Measurements from ENCODE around the gene CTNND2.

Gene CTNND2

DNA sequence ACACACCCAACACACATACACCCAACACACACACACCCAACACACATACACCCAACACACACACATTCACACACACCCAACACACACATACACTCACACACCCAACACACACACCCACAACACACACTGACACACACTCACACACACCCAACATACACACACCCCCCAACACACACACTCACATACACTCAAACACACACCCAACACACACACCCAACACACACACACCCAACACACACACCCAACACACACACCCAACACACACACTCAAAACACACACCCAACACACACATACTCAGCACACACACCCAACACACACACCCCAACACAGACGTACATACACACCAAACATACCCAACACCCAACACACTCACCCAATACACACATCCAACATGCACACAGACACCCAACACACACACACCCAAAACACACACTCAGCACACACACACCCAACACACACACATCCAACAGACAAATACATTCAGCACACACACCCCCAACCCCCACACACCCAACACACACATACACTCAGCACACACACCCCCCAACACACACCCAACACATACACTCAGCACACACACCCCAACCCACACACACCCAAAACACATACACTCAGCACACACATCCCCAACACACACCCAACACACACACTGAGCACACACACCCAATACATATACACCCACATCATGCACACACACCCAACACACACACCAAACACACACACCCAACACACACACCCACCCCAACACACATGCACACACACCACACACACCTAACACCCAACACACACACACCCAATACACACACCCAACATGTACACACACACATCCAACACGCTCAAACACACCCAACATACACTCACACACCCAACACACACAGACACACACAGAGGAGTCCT is 663.7 kb downstream of the CTNND2 start:
- Histone ChIP-seq H3K9ac (ENCODE audit: low read length) (no peak overlapping the region), H3K36me3 (replicated peaks; ENCODE audit: insufficient read depth, low read length) (no peaks in the 10 kb centered on the region), H3K4me2 (ENCODE audit: low read depth, low read length) (no peak overlapping the region), H3K27me3 (replicated peaks; ENCODE audit: insufficient read depth, low read length) (no peaks in the 10 kb centered on the region), H3F3A (ENCODE audit: insufficient read depth, low read length) (no peaks in the 10 kb centered on the region), H3K9me3 (replicated peaks; ENCODE audit: insufficient read depth, low read length) (no peaks in the 10 kb centered on the region), H3K27ac (ENCODE audit: low read length) (no peak overlapping the region), H3K4me1 (ENCODE audit: low read length) (no peaks in the 10 kb centered on the region), H3K79me2 (ENCODE audit: low read length) (no peaks in the 10 kb centered on the region), H3K4me3 (ENCODE audit: low read length) (no peak overlapping the region), H3K9me2 (replicated peaks; ENCODE audit: insufficient read depth, low read length) (no peaks in the 10 kb centered on the region), H4K20me1 (ENCODE audit: insufficient read depth, low read length) (no peaks in the 10 kb centered on the region), H2AFZ (ENCODE audit: low read length) (no peak overlapping the region)
- no peak for DNase-seq
- TF ChIP-seq, protein P1, sequence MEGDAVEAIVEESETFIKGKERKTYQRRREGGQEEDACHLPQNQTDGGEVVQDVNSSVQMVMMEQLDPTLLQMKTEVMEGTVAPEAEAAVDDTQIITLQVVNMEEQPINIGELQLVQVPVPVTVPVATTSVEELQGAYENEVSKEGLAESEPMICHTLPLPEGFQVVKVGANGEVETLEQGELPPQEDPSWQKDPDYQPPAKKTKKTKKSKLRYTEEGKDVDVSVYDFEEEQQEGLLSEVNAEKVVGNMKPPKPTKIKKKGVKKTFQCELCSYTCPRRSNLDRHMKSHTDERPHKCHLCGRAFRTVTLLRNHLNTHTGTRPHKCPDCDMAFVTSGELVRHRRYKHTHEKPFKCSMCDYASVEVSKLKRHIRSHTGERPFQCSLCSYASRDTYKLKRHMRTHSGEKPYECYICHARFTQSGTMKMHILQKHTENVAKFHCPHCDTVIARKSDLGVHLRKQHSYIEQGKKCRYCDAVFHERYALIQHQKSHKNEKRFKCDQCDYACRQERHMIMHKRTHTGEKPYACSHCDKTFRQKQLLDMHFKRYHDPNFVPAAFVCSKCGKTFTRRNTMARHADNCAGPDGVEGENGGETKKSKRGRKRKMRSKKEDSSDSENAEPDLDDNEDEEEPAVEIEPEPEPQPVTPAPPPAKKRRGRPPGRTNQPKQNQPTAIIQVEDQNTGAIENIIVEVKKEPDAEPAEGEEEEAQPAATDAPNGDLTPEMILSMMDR (IDR thresholded peaks at IDR 0.05; ENCODE audit: low read length) = no peak
- no peak for TF ChIP-seq EZH2 (optimal IDR thresholded peaks at IDR 0.05; ENCODE audit: low read depth, low read length)
- TF ChIP-seq EZH2phosphoT487 (IDR thresholded peaks at IDR 0.05; ENCODE audit: low read length) = no peak

- no peak overlapping the region for H3K4me2 ChIP-seq (ENCODE audit: low read depth, low read length)
- no peak overlapping the region for H3K9ac ChIP-seq (ENCODE audit: low read length)
- H3K79me2 ChIP-seq (ENCODE audit: low read length) = no peaks in the 10 kb centered on the region
- H3K4me3 ChIP-seq (ENCODE audit: low read length) = no peak overlapping the region
- no peaks in the 10 kb centered on the region for H3K9me3 ChIP-seq (replicated peaks; ENCODE audit: insufficient read depth, low read length)
- no peaks in the 10 kb centered on the region for H3K27me3 ChIP-seq (replicated peaks; ENCODE audit: insufficient read depth, low read length)
- H3K27ac ChIP-seq (ENCODE audit: low read length) = no peak overlapping the region
- no peaks in the 10 kb centered on the region for H3K36me3 ChIP-seq (replicated peaks; ENCODE audit: insufficient read depth, low read length)
- H3F3A ChIP-seq (ENCODE audit: insufficient read depth, low read length) = no peaks in the 10 kb centered on the region
- H4K20me1 ChIP-seq (ENCODE audit: insufficient read depth, low read length) = no peaks in the 10 kb centered on the region
- TF ChIP-seq EZH2 (optimal IDR thresholded peaks at IDR 0.05; ENCODE audit: low read depth, low read length) = no peak
- no peak for TF ChIP-seq EZH2phosphoT487 (IDR thresholded peaks at IDR 0.05; ENCODE audit: low read length)
- TF ChIP-seq, protein P1 (IDR thresholded peaks at IDR 0.05; ENCODE audit: low read length) = no peak
- no peaks in the 10 kb centered on the region for H3K4me1 ChIP-seq (ENCODE audit: low read length)
- no peaks in the 10 kb centered on the region for H3K9me2 ChIP-seq (replicated peaks; ENCODE audit: insufficient read depth, low read length)
- DNase-seq = no peak
- no peak overlapping the region for H2AFZ ChIP-seq (ENCODE audit: low read length)
Measured at GRCh38 chr5:11239261-11240015, 664.8 kb downstream of the CTNND2 start.

DNA sequence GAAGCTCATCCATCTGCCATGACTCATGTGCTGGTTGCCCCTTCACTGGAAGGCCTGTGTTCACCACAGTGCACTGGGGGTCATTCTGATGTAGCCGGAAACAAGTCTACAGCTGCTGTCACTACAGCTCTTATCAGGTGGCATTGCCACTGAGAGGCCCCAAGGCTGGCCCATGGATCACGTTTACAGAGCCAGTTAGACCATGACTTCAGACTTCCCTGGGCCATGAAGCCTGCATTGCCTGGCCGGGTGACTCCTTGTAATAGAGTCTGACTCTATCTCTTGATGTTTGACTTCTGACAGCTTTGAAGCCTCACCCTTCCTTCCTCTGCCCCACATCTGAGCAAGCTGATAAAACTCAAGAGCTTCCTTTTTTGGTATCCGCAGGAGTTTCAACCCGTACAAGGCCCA is 669.7 kb downstream of the CTNND2 start:
- DNase-seq = no peak
- Histone ChIP-seq H3K4me2 (ENCODE audit: low read depth, low read length) (no peak overlapping the region), H3K79me2 (ENCODE audit: low read length) (no peaks in the 10 kb centered on the region), H4K20me1 (ENCODE audit: insufficient read depth, low read length) (no peaks in the 10 kb centered on the region), H3K9me3 (replicated peaks; ENCODE audit: insufficient read depth, low read length) (no peaks in the 10 kb centered on the region), H3K27me3 (replicated peaks; ENCODE audit: insufficient read depth, low read length) (no peaks in the 10 kb centered on the region), H3K27ac (ENCODE audit: low read length) (no peak overlapping the region), H3F3A (ENCODE audit: insufficient read depth, low read length) (no peaks in the 10 kb centered on the region), H3K36me3 (replicated peaks; ENCODE audit: insufficient read depth, low read length) (no peaks in the 10 kb centered on the region), H2AFZ (ENCODE audit: low read length) (no peak overlapping the region), H3K9me2 (replicated peaks; ENCODE audit: insufficient read depth, low read length) (no peaks in the 10 kb centered on the region), H3K4me3 (ENCODE audit: low read length) (no peak overlapping the region), H3K9ac (ENCODE audit: low read length) (no peak overlapping the region), H3K4me1 (ENCODE audit: low read length) (no peaks in the 10 kb centered on the region)
- TF ChIP-seq, protein P1 (IDR thresholded peaks at IDR 0.05; ENCODE audit: low read length) = no peak
- TF ChIP-seq EZH2phosphoT487 (IDR thresholded peaks at IDR 0.05; ENCODE audit: low read length) (no peak), EZH2 (optimal IDR thresholded peaks at IDR 0.05; ENCODE audit: low read depth, low read length) (no peak)
